Loucy (cell line): ENCODE results near the gene USP11.

Experiments used
- H2AFZ ChIP-seq: fragments of 200-600 bp; sonication (generic); 2 replicates; pipeline ENCODE4 v1.6.0; 2016; ENCODE audit warnings: antibody characterized with exemption, mild to moderate bottlenecking, low read length, moderate library complexity
- H3F3A ChIP-seq: fragments of 200-600 bp; 2 replicates; pipeline ENCODE4 v1.6.0; 2016; ENCODE audit warnings: antibody characterized with exemption, low read depth, mild to moderate bottlenecking
- H3K27me3 ChIP-seq: fragments of 200-600 bp; sonication (generic); 2 replicates; pipeline ENCODE4 v1.6.1; 2014; ENCODE audit warnings: low read length, mild to moderate bottlenecking; ENCODE audit not compliant: insufficient read depth, poor library complexity, severe bottlenecking
- H3K36me3 ChIP-seq: fragments of 200-600 bp; sonication (generic); 2 replicates; pipeline ENCODE4 v1.6.1; 2016; ENCODE audit warnings: low read length; ENCODE audit not compliant: insufficient read depth
- H3K4me1 ChIP-seq: fragments of 200-600 bp; sonication (generic); 2 replicates; pipeline ENCODE4 v1.5.1; 2014; ENCODE audit warnings: low read length, mild to moderate bottlenecking; ENCODE audit not compliant: insufficient read depth, poor library complexity, severe bottlenecking
- H3K4me2 ChIP-seq: fragments of 200-600 bp; sonication (generic); 2 replicates; pipeline ENCODE4 v1.6.0; 2014; ENCODE audit warnings: antibody characterized with exemption, low read length, low read depth, mild to moderate bottlenecking; ENCODE audit not compliant: poor library complexity, severe bottlenecking
- H3K4me3 ChIP-seq: fragments of 200-600 bp; sonication (generic); 2 replicates; pipeline ENCODE4 v1.5.1; 2014; ENCODE audit warnings: low read length, mild to moderate bottlenecking, mixed read lengths; ENCODE audit not compliant: poor library complexity, severe bottlenecking
- H3K79me2 ChIP-seq: fragments of 200-600 bp; sonication (generic); 2 replicates; pipeline ENCODE4 v1.6.1; 2014; ENCODE audit warnings: low read length; ENCODE audit not compliant: insufficient read depth
- H3K9ac ChIP-seq: fragments of 200-600 bp; sonication (generic); 2 replicates; pipeline ENCODE4 v1.6.0; 2014; ENCODE audit warnings: mild to moderate bottlenecking, low read depth, low read length, moderate library complexity; ENCODE audit not compliant: poor library complexity, severe bottlenecking
- H3K9me2 ChIP-seq: fragments of 200-600 bp; sonication (generic); replicated peaks from 2 replicates; pipeline ENCODE4 v1.6.1; 2016; ENCODE audit warnings: low read depth, low read length, mixed read lengths
- H3K9me3 ChIP-seq: fragments of 200-600 bp; sonication (generic); 2 replicates; pipeline ENCODE4 v1.6.1; 2014; ENCODE audit warnings: mild to moderate bottlenecking, antibody characterized with exemption, low read length, low read depth; ENCODE audit not compliant: insufficient read depth
- H4K20me1 ChIP-seq: fragments of 200-600 bp; sonication (generic); 2 replicates; pipeline ENCODE4 v1.6.0; 2014; ENCODE audit warnings: antibody characterized with exemption, low read length, mild to moderate bottlenecking; ENCODE audit not compliant: insufficient read depth, poor library complexity, severe bottlenecking
- EZH2phosphoT487 ChIP-seq: fragments of 200-600 bp; IDR thresholded peaks from 2 replicates; pipeline ENCODE4 v1.6.1; 2018; ENCODE audit warnings: antibody characterized with exemption, mild to moderate bottlenecking, moderate library complexity, borderline replicate concordance
- TF ChIP-seq, protein P1 (sequence below): fragments of 200-600 bp; sonication (generic); conservative IDR thresholded peaks from 2 replicates; pipeline ENCODE4 v1.5.1; 2014; ENCODE audit warnings: mild to moderate bottlenecking, antibody characterized with exemption, low read length

USP11 gene

GRCh38 chrX:47272013-47272408 lies 39.2 kb downstream of the USP11 start:
- Histone ChIP-seq H4K20me1 (no peaks in the 10 kb centered on the region), H3F3A (no peaks in the 10 kb centered on the region), H3K27me3 (no peaks in the 10 kb centered on the region), H3K9ac (no peak overlapping the region), H2AFZ (no peak overlapping the region), H3K4me2 (no peak overlapping the region), H3K79me2 (no peaks in the 10 kb centered on the region), H3K4me3 (no peak overlapping the region), H3K9me2 (no peaks in the 10 kb centered on the region), H3K36me3 (no peaks in the 10 kb centered on the region), H3K9me3 (no peaks in the 10 kb centered on the region), H3K4me1 (no peaks in the 10 kb centered on the region)
- TF ChIP-seq, protein P1, sequence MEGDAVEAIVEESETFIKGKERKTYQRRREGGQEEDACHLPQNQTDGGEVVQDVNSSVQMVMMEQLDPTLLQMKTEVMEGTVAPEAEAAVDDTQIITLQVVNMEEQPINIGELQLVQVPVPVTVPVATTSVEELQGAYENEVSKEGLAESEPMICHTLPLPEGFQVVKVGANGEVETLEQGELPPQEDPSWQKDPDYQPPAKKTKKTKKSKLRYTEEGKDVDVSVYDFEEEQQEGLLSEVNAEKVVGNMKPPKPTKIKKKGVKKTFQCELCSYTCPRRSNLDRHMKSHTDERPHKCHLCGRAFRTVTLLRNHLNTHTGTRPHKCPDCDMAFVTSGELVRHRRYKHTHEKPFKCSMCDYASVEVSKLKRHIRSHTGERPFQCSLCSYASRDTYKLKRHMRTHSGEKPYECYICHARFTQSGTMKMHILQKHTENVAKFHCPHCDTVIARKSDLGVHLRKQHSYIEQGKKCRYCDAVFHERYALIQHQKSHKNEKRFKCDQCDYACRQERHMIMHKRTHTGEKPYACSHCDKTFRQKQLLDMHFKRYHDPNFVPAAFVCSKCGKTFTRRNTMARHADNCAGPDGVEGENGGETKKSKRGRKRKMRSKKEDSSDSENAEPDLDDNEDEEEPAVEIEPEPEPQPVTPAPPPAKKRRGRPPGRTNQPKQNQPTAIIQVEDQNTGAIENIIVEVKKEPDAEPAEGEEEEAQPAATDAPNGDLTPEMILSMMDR: no peak
- no peak for TF ChIP-seq EZH2phosphoT487

- no peaks in the 10 kb centered on the region for H3K79me2 ChIP-seq
- H3K4me2 ChIP-seq: no peak overlapping the region
- H3K36me3 ChIP-seq: no peaks in the 10 kb centered on the region
- no peaks in the 10 kb centered on the region for H3K27me3 ChIP-seq
- no peak overlapping the region for H3K9ac ChIP-seq
- no peaks in the 10 kb centered on the region for H3K4me1 ChIP-seq
- H3K9me2 ChIP-seq: no peaks in the 10 kb centered on the region
- H2AFZ ChIP-seq: no peak overlapping the region
- TF ChIP-seq, protein P1: no peak
- TF ChIP-seq EZH2phosphoT487: no peak
- H3K9me3 ChIP-seq: no peaks in the 10 kb centered on the region
- no peak overlapping the region for H3K4me3 ChIP-seq
- no peaks in the 10 kb centered on the region for H4K20me1 ChIP-seq
- no peaks in the 10 kb centered on the region for H3F3A ChIP-seq
Measured at GRCh38 chrX:47273011-47273730, 40.4 kb downstream of the USP11 start.

DNA sequence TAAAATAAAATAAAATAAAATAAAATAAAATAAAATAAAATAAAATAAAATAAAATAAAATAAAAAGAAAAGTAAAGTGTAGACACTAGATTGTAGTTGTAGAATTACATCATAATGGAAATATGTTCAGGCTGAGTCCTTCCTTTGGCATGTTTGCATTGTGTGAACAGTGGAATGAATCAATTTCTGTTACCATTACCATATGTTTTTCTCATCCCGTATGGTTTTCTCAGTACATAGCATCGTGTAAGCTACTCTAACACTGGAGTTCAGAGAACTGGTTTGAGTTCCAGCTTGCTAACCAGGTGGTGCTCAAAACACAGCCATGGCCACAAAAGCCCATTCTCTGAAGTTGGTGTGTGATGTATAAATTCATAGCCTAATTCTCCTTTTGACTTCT lies 45.9 kb downstream of the USP11 start:
- Histone ChIP-seq H3K9ac (no peak overlapping the region), H3F3A (no peaks in the 10 kb centered on the region)

More for the DNA sequence above, 45.9 kb downstream of the USP11 start:
- H3K27me3 ChIP-seq: no peaks in the 10 kb centered on the region
- no peak overlapping the region for H3K4me2 ChIP-seq
- H4K20me1 ChIP-seq: no peaks in the 10 kb centered on the region
- H3K9me2 ChIP-seq: no peaks in the 10 kb centered on the region
- H2AFZ ChIP-seq: no peak overlapping the region
- H3K4me3 ChIP-seq: no peak overlapping the region
- H3K9me3 ChIP-seq: no peaks in the 10 kb centered on the region
- TF ChIP-seq, protein P1: no peak
- TF ChIP-seq EZH2phosphoT487: no peak
- H3K79me2 ChIP-seq: no peaks in the 10 kb centered on the region
- H3K36me3 ChIP-seq: no peaks in the 10 kb centered on the region
- H3K4me1 ChIP-seq: no peaks in the 10 kb centered on the region
